GM23338 (cell line): ENCODE data around the gene FREY1. TPM values are rescaled to one million over a fixed set of nuclear protein-coding genes. Genes with fewer than 3 reads are reported as not detected.

Source experiments
- ATAC-seq: fragments of 200-7000 bp; cut with Tn5 transposase; 3 replicates; pipeline ENCODE4 v1.9.1; 2020
- DNase-seq: peaks from one replicate; pipeline ENCODE4 v3.0.0-alpha.2; 2015; ENCODE audit warnings: low spot score
- H2AFZ ChIP-seq: fragments of 200-600 bp; sonication (generic); 2 replicates; pipeline ENCODE4 v1.8.0; 2016; ENCODE audit warnings: antibody characterized with exemption, mild to moderate bottlenecking, moderate library complexity
- H3F3A ChIP-seq: fragments of 200-600 bp; sonication (generic); replicated peaks from 2 replicates; pipeline ENCODE4 v1.8.0; 2017; ENCODE audit warnings: antibody characterized with exemption, mixed run types, low read depth
- H3K27ac ChIP-seq: fragments of 200-600 bp; sonication (generic); 2 replicates; pipeline ENCODE4 v1.6.1; 2016; ENCODE audit warnings: low read depth
- H3K27me3 ChIP-seq: fragments of 200-600 bp; sonication (generic); 2 replicates; pipeline ENCODE4 v1.8.0; 2016; ENCODE audit warnings: mild to moderate bottlenecking, mixed run types, moderate library complexity; ENCODE audit not compliant: insufficient read depth
- H3K36me3 ChIP-seq: fragments of 200-600 bp; sonication (generic); 2 replicates; pipeline ENCODE4 v1.8.0; 2016; ENCODE audit warnings: mild to moderate bottlenecking; ENCODE audit not compliant: insufficient read depth
- H3K4me1 ChIP-seq: fragments of 200-600 bp; sonication (generic); 2 replicates; pipeline ENCODE4 v1.8.0; 2016; ENCODE audit warnings: mild to moderate bottlenecking, moderate library complexity; ENCODE audit not compliant: insufficient read depth
- H3K4me2 ChIP-seq: fragments of 200-600 bp; sonication (generic); 2 replicates; pipeline ENCODE4 v1.7.1; 2017; ENCODE audit warnings: mixed run types
- H3K4me3 ChIP-seq: fragments of 200-600 bp; sonication (generic); 2 replicates; pipeline ENCODE4 v1.6.1; 2016; ENCODE audit warnings: mixed run types
- H3K79me2 ChIP-seq: fragments of 200-600 bp; sonication (generic); replicated peaks from 2 replicates; pipeline ENCODE4 v1.8.0; 2017; ENCODE audit warnings: mild to moderate bottlenecking; ENCODE audit not compliant: insufficient read depth
- H3K9me2 ChIP-seq: fragments of 200-600 bp; sonication (generic); 2 replicates; pipeline ENCODE4 v1.8.0; 2017; ENCODE audit not compliant: insufficient read depth
- H4K20me1 ChIP-seq: fragments of 200-600 bp; sonication (generic); replicated peaks from 2 replicates; pipeline ENCODE4 v1.8.0; 2017; ENCODE audit warnings: mild to moderate bottlenecking; ENCODE audit not compliant: insufficient read depth
- H3K27ac Mint-ChIP-seq: 2 replicates; pipeline ENCODE4 v1.8.0; 2020; ENCODE audit warnings: inconsistent platforms, mild to moderate bottlenecking, moderate library complexity, mixed read lengths
- H3K27me3 Mint-ChIP-seq: 3 replicates; pipeline ENCODE4 v1.8.0; 2022; ENCODE audit warnings: low read depth, mild to moderate bottlenecking, moderate library complexity, mixed read lengths, inconsistent platforms; ENCODE audit not compliant: insufficient read depth, poor library complexity
- H3K36me3 Mint-ChIP-seq: 3 replicates; pipeline ENCODE4 v1.8.0; 2021; ENCODE audit warnings: low read depth, mild to moderate bottlenecking, inconsistent platforms, moderate library complexity, mixed read lengths
- H3K4me1 Mint-ChIP-seq: 3 replicates; pipeline ENCODE4 v1.8.0; 2020; ENCODE audit warnings: mild to moderate bottlenecking, inconsistent platforms, mixed read lengths
- H3K4me3 Mint-ChIP-seq: 3 replicates; pipeline ENCODE4 v1.8.0; 2021; ENCODE audit warnings: moderate library complexity, mild to moderate bottlenecking, inconsistent platforms, mixed read lengths
- H3K9me3 Mint-ChIP-seq: 3 replicates; pipeline ENCODE4 v1.8.0; 2020; ENCODE audit warnings: moderate library complexity, mild to moderate bottlenecking, inconsistent platforms, mixed read lengths
- CREB1 ChIP-seq: fragments of 250-450 bp; sonication (Bioruptor Pico); IDR thresholded peaks from 2 replicates; pipeline ENCODE4 v1.5.0; 2020; ENCODE audit warnings: low read depth, mild to moderate bottlenecking, moderate library complexity
- EZH2 ChIP-seq: fragments of 200-600 bp; sonication (generic); IDR thresholded peaks from one replicate; pipeline ENCODE4 v1.8.0; 2017; ENCODE audit warnings: antibody characterized with exemption, mild to moderate bottlenecking, low read depth; ENCODE audit not compliant: unreplicated experiment
- EZH2phosphoT487 ChIP-seq: fragments of 200-600 bp; sonication (generic); IDR thresholded peaks from one replicate; pipeline ENCODE4 v1.8.1; 2018; ENCODE audit warnings: antibody characterized with exemption; ENCODE audit not compliant: unreplicated experiment
- JUNB ChIP-seq: IDR thresholded peaks from one replicate; pipeline ENCODE4 v1.6.1; 2016; ENCODE audit warnings: antibody characterized with exemption; ENCODE audit not compliant: unreplicated experiment
- NANOG ChIP-seq: IDR thresholded peaks from 2 replicates; pipeline ENCODE4 v1.6.1; 2016; ENCODE audit warnings: antibody characterized with exemption, borderline replicate concordance
- POLR2AphosphoS5 ChIP-seq: IDR thresholded peaks from 2 replicates; pipeline ENCODE4 v1.6.1; 2016; ENCODE audit warnings: antibody characterized with exemption, low read depth
- STAT1 ChIP-seq: IDR thresholded peaks from one replicate; pipeline ENCODE4 v1.6.1; 2016; ENCODE audit warnings: antibody characterized with exemption; ENCODE audit not compliant: unreplicated experiment
- ZNF114 ChIP-seq: fragments of 250-450 bp; sonication (Bioruptor Pico); IDR thresholded peaks from 2 replicates; pipeline ENCODE4 v1.5.0; 2020; ENCODE audit warnings: mild to moderate bottlenecking, moderate library complexity
- ZNF331 ChIP-seq: fragments of 250-450 bp; sonication (Bioruptor Pico); IDR thresholded peaks from 2 replicates; pipeline ENCODE4 v1.5.0; 2020; ENCODE audit warnings: low read depth, mild to moderate bottlenecking, moderate library complexity
- polyA plus RNA-seq: library from polyadenylated mRNA; unstranded; fragments of >200 nt; fragmentation: Nextera tagmentation; extraction: Ambion mirVana; gene quantifications from 2 replicates; pipeline ENCODE4 v1.2.1, GENCODE V29; 2016
- total RNA-seq: library from RNA; depleted of rRNA; stranded (reverse); fragments of >200 nt; shearing (Covaris generic); gene quantifications from 2 replicates; pipeline ENCODE4 v1.2.3, GENCODE V29; 2014
- TF ChIP-seq, protein P1 (sequence below): fragments of 250-450 bp; sonication (Bioruptor Pico); IDR thresholded peaks from 2 replicates; pipeline ENCODE4 v1.5.0; 2020; ENCODE audit warnings: mild to moderate bottlenecking, moderate library complexity
- TF ChIP-seq, protein P2 (sequence below): IDR thresholded peaks from one replicate; pipeline ENCODE4 v1.6.1; 2018; ENCODE audit warnings: antibody characterized with exemption; ENCODE audit not compliant: unreplicated experiment
- TF ChIP-seq, protein P3 (sequence below): IDR thresholded peaks from 2 replicates; pipeline ENCODE4 v1.6.1; 2016; ENCODE audit warnings: antibody characterized with exemption
- TF ChIP-seq, protein P4 (sequence below), 2 experiments: fragments of 200-600 bp in 1 of 2; sonication (generic) in 1 of 2; conservative IDR thresholded peaks; 2 replicates each; pipeline versions ENCODE4 v1.5.1 to v1.6.1; 2016 to 2017; ENCODE audit warnings: antibody characterized with exemption in 2 of 2, low read depth in 2 of 2, mild to moderate bottlenecking in 2 of 2, moderate library complexity in 1 of 2

Gene FREY1
- total and polyA plus RNA-seq, 2 experiments from 2014 or later, result 1.1 TPM; not detected in 1

DNA sequence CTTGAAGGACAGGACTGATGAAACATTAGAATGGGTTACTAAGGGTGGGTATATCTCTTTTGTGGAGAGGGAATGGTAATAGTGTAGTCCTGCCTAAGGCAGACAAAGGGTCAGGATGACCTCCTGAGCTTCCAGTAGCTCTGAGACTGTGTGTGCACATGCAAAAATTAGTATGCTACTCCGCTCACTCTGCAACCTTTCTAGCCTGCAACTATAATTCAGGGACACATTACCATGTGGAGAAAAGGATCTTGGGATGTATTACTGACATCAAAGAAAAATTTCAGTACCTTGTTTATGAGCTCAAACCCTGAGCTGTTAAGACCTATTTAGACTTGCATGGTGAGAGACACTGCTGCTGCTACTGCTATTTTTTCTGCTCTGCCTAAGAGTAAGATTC, 40.8 kb upstream of the FREY1 start:
- Histone ChIP-seq H3K4me3 (no peak overlapping the region), H3K79me2 (no peaks in the 10 kb centered on the region), H3K36me3 (peaks cover 13% of the 10 kb centered on the region), H3K9me2 (no peaks in the 10 kb centered on the region), H3F3A (0 out of 2 replicates have a peak, but pooled peaks cover 3% of the 10 kb centered on the region), H4K20me1 (no peaks in the 10 kb centered on the region), H3K27ac (0 out of 2 replicates have a peak overlapping the region, but pooled peaks have one; percentile 26), H3K4me2 (no peak overlapping the region), H3K4me1 (no peaks in the 10 kb centered on the region), H2AFZ (no peak overlapping the region), H3K27me3 (no peaks in the 10 kb centered on the region)
- no peak for DNase-seq
- H3K9me3 Mint-ChIP-seq, result no peaks in the 10 kb centered on the region
- no peak for ATAC-seq
- no peak overlapping the region for H3K4me3 Mint-ChIP-seq
- no peaks in the 10 kb centered on the region for H3K4me1 Mint-ChIP-seq
- no peak for TF ChIP-seq STAT1
- TF ChIP-seq, protein P1, sequence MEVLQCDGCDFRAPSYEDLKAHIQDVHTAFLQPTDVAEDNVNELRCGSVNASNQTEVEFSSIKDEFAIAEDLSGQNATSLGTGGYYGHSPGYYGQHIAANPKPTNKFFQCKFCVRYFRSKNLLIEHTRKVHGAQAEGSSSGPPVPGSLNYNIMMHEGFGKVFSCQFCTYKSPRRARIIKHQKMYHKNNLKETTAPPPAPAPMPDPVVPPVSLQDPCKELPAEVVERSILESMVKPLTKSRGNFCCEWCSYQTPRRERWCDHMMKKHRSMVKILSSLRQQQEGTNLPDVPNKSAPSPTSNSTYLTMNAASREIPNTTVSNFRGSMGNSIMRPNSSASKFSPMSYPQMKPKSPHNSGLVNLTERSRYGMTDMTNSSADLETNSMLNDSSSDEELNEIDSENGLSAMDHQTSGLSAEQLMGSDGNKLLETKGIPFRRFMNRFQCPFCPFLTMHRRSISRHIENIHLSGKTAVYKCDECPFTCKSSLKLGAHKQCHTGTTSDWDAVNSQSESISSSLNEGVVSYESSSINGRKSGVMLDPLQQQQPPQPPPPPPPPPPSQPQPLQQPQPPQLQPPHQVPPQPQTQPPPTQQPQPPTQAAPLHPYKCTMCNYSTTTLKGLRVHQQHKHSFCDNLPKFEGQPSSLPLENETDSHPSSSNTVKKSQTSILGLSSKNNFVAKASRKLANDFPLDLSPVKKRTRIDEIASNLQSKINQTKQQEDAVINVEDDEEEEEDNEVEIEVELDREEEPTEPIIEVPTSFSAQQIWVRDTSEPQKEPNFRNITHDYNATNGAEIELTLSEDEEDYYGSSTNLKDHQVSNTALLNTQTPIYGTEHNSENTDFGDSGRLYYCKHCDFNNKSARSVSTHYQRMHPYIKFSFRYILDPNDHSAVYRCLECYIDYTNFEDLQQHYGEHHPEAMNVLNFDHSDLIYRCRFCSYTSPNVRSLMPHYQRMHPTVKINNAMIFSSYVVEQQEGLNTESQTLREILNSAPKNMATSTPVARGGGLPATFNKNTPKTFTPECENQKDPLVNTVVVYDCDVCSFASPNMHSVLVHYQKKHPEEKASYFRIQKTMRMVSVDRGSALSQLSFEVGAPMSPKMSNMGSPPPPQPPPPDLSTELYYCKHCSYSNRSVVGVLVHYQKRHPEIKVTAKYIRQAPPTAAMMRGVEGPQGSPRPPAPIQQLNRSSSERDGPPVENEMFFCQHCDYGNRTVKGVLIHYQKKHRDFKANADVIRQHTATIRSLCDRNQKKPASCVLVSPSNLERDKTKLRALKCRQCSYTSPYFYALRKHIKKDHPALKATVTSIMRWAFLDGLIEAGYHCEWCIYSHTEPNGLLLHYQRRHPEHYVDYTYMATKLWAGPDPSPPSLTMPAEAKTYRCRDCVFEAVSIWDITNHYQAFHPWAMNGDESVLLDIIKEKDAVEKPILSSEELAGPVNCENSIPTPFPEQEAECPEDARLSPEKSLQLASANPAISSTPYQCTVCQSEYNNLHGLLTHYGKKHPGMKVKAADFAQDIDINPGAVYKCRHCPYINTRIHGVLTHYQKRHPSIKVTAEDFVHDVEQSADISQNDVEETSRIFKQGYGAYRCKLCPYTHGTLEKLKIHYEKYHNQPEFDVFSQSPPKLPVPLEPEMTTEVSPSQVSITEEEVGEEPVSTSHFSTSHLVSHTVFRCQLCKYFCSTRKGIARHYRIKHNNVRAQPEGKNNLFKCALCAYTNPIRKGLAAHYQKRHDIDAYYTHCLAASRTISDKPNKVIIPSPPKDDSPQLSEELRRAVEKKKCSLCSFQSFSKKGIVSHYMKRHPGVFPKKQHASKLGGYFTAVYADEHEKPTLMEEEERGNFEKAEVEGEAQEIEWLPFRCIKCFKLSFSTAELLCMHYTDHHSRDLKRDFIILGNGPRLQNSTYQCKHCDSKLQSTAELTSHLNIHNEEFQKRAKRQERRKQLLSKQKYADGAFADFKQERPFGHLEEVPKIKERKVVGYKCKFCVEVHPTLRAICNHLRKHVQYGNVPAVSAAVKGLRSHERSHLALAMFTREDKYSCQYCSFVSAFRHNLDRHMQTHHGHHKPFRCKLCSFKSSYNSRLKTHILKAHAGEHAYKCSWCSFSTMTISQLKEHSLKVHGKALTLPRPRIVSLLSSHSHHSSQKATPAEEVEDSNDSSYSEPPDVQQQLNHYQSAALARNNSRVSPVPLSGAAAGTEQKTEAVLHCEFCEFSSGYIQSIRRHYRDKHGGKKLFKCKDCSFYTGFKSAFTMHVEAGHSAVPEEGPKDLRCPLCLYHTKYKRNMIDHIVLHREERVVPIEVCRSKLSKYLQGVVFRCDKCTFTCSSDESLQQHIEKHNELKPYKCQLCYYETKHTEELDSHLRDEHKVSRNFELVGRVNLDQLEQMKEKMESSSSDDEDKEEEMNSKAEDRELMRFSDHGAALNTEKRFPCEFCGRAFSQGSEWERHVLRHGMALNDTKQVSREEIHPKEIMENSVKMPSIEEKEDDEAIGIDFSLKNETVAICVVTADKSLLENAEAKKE, result no peak
- no peak for TF ChIP-seq JUNB
- TF ChIP-seq, protein P2, sequence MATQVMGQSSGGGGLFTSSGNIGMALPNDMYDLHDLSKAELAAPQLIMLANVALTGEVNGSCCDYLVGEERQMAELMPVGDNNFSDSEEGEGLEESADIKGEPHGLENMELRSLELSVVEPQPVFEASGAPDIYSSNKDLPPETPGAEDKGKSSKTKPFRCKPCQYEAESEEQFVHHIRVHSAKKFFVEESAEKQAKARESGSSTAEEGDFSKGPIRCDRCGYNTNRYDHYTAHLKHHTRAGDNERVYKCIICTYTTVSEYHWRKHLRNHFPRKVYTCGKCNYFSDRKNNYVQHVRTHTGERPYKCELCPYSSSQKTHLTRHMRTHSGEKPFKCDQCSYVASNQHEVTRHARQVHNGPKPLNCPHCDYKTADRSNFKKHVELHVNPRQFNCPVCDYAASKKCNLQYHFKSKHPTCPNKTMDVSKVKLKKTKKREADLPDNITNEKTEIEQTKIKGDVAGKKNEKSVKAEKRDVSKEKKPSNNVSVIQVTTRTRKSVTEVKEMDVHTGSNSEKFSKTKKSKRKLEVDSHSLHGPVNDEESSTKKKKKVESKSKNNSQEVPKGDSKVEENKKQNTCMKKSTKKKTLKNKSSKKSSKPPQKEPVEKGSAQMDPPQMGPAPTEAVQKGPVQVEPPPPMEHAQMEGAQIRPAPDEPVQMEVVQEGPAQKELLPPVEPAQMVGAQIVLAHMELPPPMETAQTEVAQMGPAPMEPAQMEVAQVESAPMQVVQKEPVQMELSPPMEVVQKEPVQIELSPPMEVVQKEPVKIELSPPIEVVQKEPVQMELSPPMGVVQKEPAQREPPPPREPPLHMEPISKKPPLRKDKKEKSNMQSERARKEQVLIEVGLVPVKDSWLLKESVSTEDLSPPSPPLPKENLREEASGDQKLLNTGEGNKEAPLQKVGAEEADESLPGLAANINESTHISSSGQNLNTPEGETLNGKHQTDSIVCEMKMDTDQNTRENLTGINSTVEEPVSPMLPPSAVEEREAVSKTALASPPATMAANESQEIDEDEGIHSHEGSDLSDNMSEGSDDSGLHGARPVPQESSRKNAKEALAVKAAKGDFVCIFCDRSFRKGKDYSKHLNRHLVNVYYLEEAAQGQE, result no peak
- TF ChIP-seq EZH2, result no peak
- TF ChIP-seq POLR2AphosphoS5, result no peak
- TF ChIP-seq ZNF114 (CRISPR knock-in tag), result no peak
- TF ChIP-seq, protein P3, sequence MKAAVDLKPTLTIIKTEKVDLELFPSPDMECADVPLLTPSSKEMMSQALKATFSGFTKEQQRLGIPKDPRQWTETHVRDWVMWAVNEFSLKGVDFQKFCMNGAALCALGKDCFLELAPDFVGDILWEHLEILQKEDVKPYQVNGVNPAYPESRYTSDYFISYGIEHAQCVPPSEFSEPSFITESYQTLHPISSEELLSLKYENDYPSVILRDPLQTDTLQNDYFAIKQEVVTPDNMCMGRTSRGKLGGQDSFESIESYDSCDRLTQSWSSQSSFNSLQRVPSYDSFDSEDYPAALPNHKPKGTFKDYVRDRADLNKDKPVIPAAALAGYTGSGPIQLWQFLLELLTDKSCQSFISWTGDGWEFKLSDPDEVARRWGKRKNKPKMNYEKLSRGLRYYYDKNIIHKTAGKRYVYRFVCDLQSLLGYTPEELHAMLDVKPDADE, result no peak
- no peak for TF ChIP-seq ZNF331 (CRISPR knock-in tag)
- TF ChIP-seq EZH2phosphoT487, result no peak
- TF ChIP-seq, protein P4, sequence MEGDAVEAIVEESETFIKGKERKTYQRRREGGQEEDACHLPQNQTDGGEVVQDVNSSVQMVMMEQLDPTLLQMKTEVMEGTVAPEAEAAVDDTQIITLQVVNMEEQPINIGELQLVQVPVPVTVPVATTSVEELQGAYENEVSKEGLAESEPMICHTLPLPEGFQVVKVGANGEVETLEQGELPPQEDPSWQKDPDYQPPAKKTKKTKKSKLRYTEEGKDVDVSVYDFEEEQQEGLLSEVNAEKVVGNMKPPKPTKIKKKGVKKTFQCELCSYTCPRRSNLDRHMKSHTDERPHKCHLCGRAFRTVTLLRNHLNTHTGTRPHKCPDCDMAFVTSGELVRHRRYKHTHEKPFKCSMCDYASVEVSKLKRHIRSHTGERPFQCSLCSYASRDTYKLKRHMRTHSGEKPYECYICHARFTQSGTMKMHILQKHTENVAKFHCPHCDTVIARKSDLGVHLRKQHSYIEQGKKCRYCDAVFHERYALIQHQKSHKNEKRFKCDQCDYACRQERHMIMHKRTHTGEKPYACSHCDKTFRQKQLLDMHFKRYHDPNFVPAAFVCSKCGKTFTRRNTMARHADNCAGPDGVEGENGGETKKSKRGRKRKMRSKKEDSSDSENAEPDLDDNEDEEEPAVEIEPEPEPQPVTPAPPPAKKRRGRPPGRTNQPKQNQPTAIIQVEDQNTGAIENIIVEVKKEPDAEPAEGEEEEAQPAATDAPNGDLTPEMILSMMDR (conservative IDR thresholded peaks at IDR 0.05; ENCODE audit: low read depth in 2 of 2), result no peak
- TF ChIP-seq CREB1 (CRISPR knock-in tag), result no peak
- no peak for TF ChIP-seq NANOG
- peaks cover 14% of the 10 kb centered on the region; the same call in 2 of the 3 replicates for H3K36me3 Mint-ChIP-seq
- no peak overlapping the region for H3K27ac Mint-ChIP-seq
- H3K27me3 Mint-ChIP-seq, result no peaks in the 10 kb centered on the region
